Sigmoid colon (tissue), 7 donors: ENCODE data around the gene COX7C. TPM values are rescaled to one million over a fixed set of nuclear protein-coding genes. Genes with fewer than 3 reads are reported as not detected.

ENCODE experiments used
- DNase-seq: peaks from one replicate; pipeline ENCODE4 v3.0.0-alpha.2; 2019
- H3K27ac ChIP-seq, 4 donors: fragments of 200-600 bp; sonication (generic); one replicate each; pipeline ENCODE4 v1.5.1; 2016 to 2019; ENCODE audit warnings: mild to moderate bottlenecking in 1 of 4
- H3K27me3 ChIP-seq, 3 donors: fragments of 200-600 bp; sonication (generic); one replicate each; pipeline ENCODE4 v1.5.1; 2019; ENCODE audit warnings: mild to moderate bottlenecking in 1 of 3
- H3K36me3 ChIP-seq, 4 donors: fragments of 200-600 bp; sonication (generic); one replicate each; pipeline ENCODE4 v1.5.1; 2016 to 2019
- H3K4me1 ChIP-seq, 4 donors: fragments of 200-600 bp; sonication (generic); one replicate each; pipeline ENCODE4 v1.5.1; 2017 to 2019
- H3K4me3 ChIP-seq, 4 donors: fragments of 200-600 bp; sonication (generic); one replicate each; pipeline ENCODE4 v1.5.1; 2017 to 2019; ENCODE audit warnings: mild to moderate bottlenecking in 2 of 4, moderate library complexity in 1 of 4
- H3K9me3 ChIP-seq, 4 donors: fragments of 200-600 bp in 3 of 4; sonication (generic) in 3 of 4; one replicate each; pipeline versions ENCODE4 v1.5.1 to v1.6.1; 2013 to 2019
- CTCF ChIP-seq, 4 experiments: fragments of 450-650 bp in 3 of 4; fragments of 200-600 bp in 1 of 4; IDR thresholded peaks; one replicate each; pipeline ENCODE4 v1.5.1; 2016 to 2019; ENCODE audit warnings: antibody characterized with exemption in 4 of 4, mild to moderate bottlenecking in 3 of 4, moderate library complexity in 2 of 4
- EP300 ChIP-seq, 4 donors: sonication (generic); formaldehyde crosslinking; IDR thresholded peaks; one replicate each; pipeline ENCODE4 v1.6.1; 2017; ENCODE audit warnings: antibody characterized with exemption in 4 of 4
- POLR2A ChIP-seq, 2 donors: fragments of 450-650 bp; IDR thresholded peaks; one replicate each; pipeline ENCODE4 v1.6.1; 2016; ENCODE audit warnings: antibody characterized with exemption in 2 of 2, mild to moderate bottlenecking in 2 of 2, moderate library complexity in 2 of 2
- POLR2AphosphoS5 ChIP-seq, 4 donors: sonication (generic); formaldehyde crosslinking; IDR thresholded peaks; one replicate each; pipeline ENCODE4 v1.6.1; 2017; ENCODE audit warnings: antibody characterized with exemption in 4 of 4
- WGBS, 2 donors: extraction: QIAGEN DNeasy Blood & Tissue Kit; methylation state at CpG; one replicate each; pipeline ENCODE4 v1.1.7; 2013; 5-methylcytosine and 5-hydroxymethylcytosine counted together
- intact Hi-C: fragments of 100-400 bp; cut with DNase I; formaldehyde crosslinking; loops from one replicate; pipeline ENCODE4 v1.15.1; 2023
- polyA plus RNA-seq, 3 donors: library from polyadenylated mRNA; stranded (reverse); fragments of 200-250 nt; gene quantifications; one replicate each; pipeline ENCODE4 v1.2.3, GENCODE V29; 2013
- total RNA-seq, 4 donors: library from RNA; depleted of rRNA; stranded (reverse); fragments of >200 nt; gene quantifications; one replicate each; pipeline ENCODE4 v1.1.0, GENCODE V29; 2016
- donor health status: healthy with polysubstance abuse.
- donor health status: Bipolar disorder and iron deficiency.
- donor health status: healthy.

The COX7C gene
- total and polyA plus RNA-seq, 7 donors = 570 to 1,838 (median 1,155) TPM

GRCh38 chr5:86623785-86624483, 6.2 kb downstream of the COX7C start:
- Histone ChIP-seq H3K4me3 (no peak overlapping the region), H3K4me1 (peaks cover 0 to 9% (median 5%) of the 10 kb centered on the region in 4 donors), H3K36me3 (peaks cover 9 to 36% (median 16%) of the 10 kb centered on the region in 4 donors), H3K27ac (no peak overlapping the region), H3K27me3 (no peaks in the 10 kb centered on the region), H3K9me3 (no peaks in the 10 kb centered on the region)
- DNase-seq = no peak
- TF ChIP-seq CTCF (IDR thresholded peaks at IDR 0.05) (no peak), EP300 (IDR thresholded peaks at IDR 0.05) (no peak), POLR2A (IDR thresholded peaks at IDR 0.05) (no peak), POLR2AphosphoS5 (IDR thresholded peaks at IDR 0.05) (no peak)
- 70 to 90% methylated on average over 4 of the region's 4 CpGs for whole genome bisulfite sequencing, 2 donors
- intact Hi-C loops = no loop called here

GRCh38 chr5:86625148-86625547, 7.4 kb downstream of the COX7C start:
- Histone ChIP-seq H3K4me1 (no peaks in the 10 kb centered on the region), H3K36me3 (peaks cover under 1 to 27% (median 9%) of the 10 kb centered on the region in 4 donors), H3K4me3 (no peak overlapping the region), H3K27ac (no peak overlapping the region), H3K9me3 (no peaks in the 10 kb centered on the region), H3K27me3 (no peaks in the 10 kb centered on the region)
- intact Hi-C loops = no loop called here
- TF ChIP-seq POLR2AphosphoS5 (IDR thresholded peaks at IDR 0.05) (no peak), POLR2A (IDR thresholded peaks at IDR 0.05) (no peak)
- WGBS, 2 donors = 86 to 89% methylated on average over 2 of the region's 2 CpGs
- no peak for DNase-seq

- Histone ChIP-seq H3K9me3 (no peaks in the 10 kb centered on the region), H3K4me3 (no peak overlapping the region), H3K36me3 (peaks cover 0 to 17% (median 3%) of the 10 kb centered on the region in 4 donors), H3K27me3 (no peaks in the 10 kb centered on the region), H3K4me1 (no peaks in the 10 kb centered on the region), H3K27ac (no peak overlapping the region)
- intact Hi-C loops = no loop called here
- DNase-seq = no peak
- TF ChIP-seq CTCF (IDR thresholded peaks at IDR 0.05) (no peak), POLR2AphosphoS5 (IDR thresholded peaks at IDR 0.05) (no peak), POLR2A (IDR thresholded peaks at IDR 0.05) (no peak), EP300 (IDR thresholded peaks at IDR 0.05) (no peak)
Measured at GRCh38 chr5:86626149-86626548, 8.4 kb downstream of the COX7C start.

- 92 to 96% methylated on average over 2 of the region's 2 CpGs for WGBS, 2 donors
- intact Hi-C loops = no loop called here
Measured at GRCh38 chr5:86631165-86631564, 13.4 kb downstream of the COX7C start.

GRCh38 chr5:86640998-86641397, 23.3 kb downstream of the COX7C start:
- Histone ChIP-seq H3K9me3 (no peaks in the 10 kb centered on the region), H3K4me3 (no peak overlapping the region), H3K27ac (no peak overlapping the region), H3K36me3 (no peaks in the 10 kb centered on the region), H3K27me3 (no peaks in the 10 kb centered on the region), H3K4me1 (no peaks in the 10 kb centered on the region)
- DNase-seq = no peak
- TF ChIP-seq CTCF (IDR thresholded peaks at IDR 0.05) (no peak), POLR2AphosphoS5 (IDR thresholded peaks at IDR 0.05) (no peak), POLR2A (IDR thresholded peaks at IDR 0.05) (no peak), EP300 (IDR thresholded peaks at IDR 0.05) (no peak)
- 7 to 25% methylated on average over 2 of the region's 2 CpGs for WGBS, 2 donors
- intact Hi-C loops = no loop called here

More at GRCh38 chr5:86631165-86631564, 13.4 kb downstream of the COX7C start:
- H3K4me3 ChIP-seq = no peak overlapping the region
- H3K36me3 ChIP-seq = no peaks in the 10 kb centered on the region
- H3K27me3 ChIP-seq = no peaks in the 10 kb centered on the region
- H3K27ac ChIP-seq = no peak overlapping the region
- TF ChIP-seq EP300 (IDR thresholded peaks at IDR 0.05) (no peak), POLR2AphosphoS5 (IDR thresholded peaks at IDR 0.05) (no peak), POLR2A (IDR thresholded peaks at IDR 0.05) (no peak), CTCF (IDR thresholded peaks at IDR 0.05) (no peak)
- no peak for DNase-seq
- no peaks in the 10 kb centered on the region for H3K4me1 ChIP-seq
- no peaks in the 10 kb centered on the region for H3K9me3 ChIP-seq
